DMS114 treated with DMSO at 0.1 percent for 48 hours (cell line): ENCODE measurements around the gene RAB18.
"Not testable (repeated sequence)": the region's sequence is repeated elsewhere in the genome, so short reads cannot be mapped to it uniquely, and the experiment has no call there.

Source experiments
- DNase-seq: peaks from one replicate; lab custom pipeline; 2025; ENCODE audit not compliant: unreplicated experiment; lab: John Stamatoyannopoulos, UW

RAB18 gene

DNA sequence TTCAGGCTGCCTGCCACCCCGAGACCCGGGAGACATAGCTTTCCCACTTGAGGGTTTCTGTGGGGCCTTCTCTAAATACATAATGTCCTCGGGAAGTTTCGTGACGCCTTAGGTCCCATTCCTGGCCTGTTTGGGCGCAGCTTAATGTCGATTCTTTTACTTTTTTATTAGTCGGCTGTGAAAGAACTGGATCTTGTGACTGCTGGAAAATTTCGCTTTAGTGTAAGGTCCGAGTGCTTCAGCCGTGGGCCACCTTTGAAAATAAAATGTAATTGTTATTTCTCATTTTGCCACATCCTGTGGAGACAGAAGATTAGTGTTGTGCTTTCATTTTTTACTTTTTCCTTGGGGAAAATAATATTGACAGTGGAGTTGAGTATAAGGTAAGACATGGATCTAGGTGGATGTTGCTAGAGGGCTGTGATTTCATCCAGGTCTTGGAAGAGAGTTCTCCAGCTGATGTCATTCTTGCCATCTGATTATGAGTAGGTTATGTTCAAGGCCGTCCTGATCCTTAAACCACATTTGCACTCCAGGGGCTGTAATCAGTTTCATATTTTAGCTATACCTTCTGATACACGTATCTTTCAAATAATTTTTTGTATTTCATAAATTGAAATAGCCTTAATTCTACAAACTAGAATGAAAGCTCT, 830 bp downstream of the RAB18 start:
- DNase-seq: no peak

- not testable (repeated sequence) for DNase-seq
These were observed 1.4 kb downstream of the RAB18 start for GRCh38 chr10:27505537-27505936.

DNA sequence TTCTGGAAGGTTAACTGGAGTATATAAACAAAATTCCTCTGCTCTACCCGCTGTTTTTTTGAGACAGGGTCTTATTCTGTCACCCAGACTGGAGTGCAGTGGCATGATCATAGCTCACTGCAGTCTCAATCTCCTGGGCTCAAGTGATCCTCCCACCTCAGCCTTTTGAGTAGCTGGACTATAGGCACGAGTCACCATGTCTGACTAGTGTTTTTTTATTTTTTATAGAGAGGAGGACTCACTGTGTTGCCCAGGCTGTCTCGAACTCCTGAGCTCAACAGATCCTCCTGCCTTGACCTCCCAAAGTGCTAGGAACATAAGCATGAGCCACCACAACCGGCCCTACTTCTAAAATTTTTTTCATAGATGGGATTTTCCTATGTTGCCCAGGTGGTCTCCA, 2.2 kb downstream of the RAB18 start:
- DNase-seq: no peak

DNA sequence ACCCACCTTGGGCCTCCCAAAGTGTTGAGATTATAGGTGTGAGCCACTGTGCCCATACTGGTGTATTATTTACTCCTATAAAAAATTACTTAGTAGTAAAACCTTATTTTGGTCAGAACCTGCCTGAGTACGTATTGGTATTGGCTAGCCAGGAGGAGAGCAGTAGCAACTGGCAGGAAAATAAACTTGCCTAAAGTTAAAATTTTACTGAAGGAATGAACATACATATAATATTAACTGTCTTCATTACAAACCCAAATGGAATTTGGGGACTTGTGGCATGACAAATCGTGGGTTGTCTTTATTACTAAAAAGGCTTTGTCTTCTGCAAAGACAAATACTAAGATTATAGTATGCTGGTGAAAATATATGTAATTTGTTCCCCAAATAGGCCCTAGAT, 8.4 kb downstream of the RAB18 start:
- DNase-seq: no peak

DNA sequence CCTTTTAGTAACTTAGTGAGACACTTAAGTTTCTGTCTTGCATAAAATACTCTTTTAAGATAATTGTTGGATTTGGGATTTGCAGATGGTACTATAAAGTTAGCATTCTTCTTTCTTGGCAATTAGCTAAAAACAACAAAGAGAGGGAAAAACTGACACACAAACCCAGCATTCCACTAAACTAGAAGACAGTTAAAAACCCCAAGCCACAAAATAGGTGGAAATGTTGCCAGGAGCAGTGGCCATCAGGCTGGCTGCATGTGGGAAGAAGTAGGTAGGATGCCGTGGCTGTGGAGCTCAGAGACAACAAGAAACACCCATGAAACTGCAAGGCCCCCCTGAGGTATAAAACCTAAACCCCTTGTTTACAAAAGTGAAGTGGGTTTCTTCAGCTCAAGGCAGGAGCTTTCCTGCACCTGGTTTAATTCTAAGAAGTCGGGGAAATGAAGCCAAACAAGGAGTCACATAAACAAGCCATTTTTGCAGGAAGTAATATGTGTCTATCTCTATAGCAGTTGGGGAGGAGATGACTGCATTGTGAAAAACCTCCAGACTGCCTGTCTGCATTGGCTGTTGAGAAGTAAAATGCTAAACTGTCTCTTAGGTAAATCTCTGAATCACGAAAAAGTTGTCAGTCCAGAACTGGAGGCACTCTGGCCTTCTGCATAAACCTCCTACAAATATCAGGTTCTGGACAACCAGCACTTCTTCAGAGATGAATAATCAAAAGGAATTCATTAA, 9.5 kb downstream of the RAB18 start:
- no peak for DNase-seq

- DNase-seq: no peak
These were observed 10.1 kb downstream of the RAB18 start for GRCh38 chr10:27514243-27514642.

DNA sequence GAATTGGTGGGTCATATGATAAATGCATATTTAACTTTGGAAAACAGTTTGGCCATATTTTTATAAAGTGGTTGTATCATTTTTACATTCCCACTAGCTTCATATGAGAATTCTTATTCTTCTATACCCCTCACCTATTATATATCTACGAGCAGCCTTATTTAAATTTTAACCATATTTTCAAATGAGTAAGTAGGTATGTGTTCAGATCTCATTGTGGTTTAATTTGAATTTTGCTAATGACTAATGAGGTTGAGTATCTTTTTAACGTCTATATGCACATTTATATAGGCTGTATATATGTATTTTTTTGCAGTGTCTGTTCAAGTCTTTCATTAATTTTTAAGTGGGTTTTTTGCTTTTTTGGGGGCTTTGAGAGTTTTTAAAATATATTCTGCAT, 14.2 kb downstream of the RAB18 start:
- no peak for DNase-seq

GRCh38 chr10:27525819-27526218, 21.7 kb downstream of the RAB18 start:
- DNase-seq: no peak

DNA sequence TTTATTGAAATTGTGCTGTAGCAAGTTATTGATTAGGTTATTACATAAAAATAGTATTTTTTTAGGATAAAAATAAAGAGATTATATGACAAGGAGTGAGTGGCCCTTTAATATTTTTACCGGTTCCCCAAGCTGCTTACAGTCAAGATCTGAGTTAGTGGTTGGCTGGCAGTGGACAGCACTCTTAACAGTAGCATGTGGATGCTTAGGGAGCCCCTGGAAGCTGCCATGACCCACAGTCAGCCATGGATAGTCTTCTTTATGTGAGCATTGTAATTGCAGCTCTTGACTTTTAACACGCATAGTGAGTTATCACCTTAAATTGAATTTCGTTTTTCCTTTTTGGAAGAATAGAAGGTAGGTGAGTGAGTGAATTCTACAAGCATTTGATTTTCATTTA, 22.1 kb downstream of the RAB18 start:
- no peak for DNase-seq

DNA sequence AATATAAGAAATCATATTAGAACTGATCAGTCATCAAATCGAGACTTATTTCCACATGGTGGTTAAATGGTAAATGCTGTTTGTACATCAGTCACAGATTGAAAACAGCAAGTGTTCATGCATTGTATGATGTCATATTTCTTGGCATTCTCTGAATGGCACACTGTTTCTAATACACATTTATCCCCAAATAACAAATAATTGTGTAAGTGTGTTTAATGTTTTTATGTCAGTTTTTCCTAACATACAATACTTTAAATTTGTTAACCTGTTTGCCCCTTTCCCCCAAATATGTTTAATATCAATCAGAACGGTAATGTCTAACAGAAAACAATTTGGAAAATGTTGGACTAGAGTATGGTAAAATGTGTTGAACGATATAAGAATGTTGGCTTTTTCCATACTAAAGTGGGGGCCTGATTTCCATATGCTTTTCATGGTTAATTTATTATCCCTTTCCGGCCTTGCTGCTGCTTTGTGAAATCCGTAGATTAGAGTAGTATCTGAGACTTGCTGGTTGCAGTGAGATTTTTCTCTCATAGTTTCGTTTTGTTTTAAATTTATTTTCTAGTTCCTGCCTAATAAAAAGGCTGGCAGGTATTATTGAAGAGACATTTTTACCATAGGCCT, 23.7 kb downstream of the RAB18 start:
- no peak for DNase-seq

DNA sequence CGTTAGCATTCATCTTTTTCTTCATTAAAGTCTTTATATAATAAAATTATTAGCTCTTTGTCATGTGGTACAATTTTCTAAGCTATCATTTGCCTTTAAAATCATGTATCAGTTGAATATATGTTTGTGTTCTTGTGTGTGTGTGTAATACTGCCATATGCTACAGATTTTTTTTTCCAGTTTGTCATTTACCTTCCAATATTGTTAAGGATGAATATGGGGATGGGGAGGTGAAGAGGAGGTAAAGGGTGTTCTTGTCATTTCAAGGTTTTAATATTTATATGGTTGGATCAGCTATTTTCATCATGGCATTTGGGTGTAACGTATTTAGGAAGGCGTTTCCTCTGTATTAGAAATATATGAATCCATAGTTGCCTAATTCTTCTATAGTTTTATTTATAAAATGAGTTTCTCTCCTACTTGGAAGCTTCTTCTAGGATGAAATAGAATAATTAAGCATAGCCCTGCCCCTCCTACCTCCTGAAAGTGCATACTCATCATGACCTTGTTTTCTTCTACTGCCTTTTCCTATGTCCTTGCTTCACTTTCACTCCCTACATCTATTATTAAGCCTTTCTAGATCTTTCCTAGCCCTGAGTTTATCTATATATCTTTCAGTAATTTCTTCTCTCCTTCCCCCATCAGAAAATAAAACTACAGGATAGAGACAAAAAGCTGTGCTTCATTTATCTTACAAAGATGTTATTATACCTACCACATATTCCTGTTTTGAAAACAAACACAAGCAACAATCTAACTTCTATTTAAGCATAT, 25.1 kb downstream of the RAB18 start:
- no peak for DNase-seq

- DNase-seq: no peak
These were observed 26.4 kb downstream of the RAB18 start for GRCh38 chr10:27530477-27530876.

GRCh38 chr10:27531336-27531847, 27.3 kb downstream of the RAB18 start:
- no peak for DNase-seq

GRCh38 chr10:27534161-27534700, 30.1 kb downstream of the RAB18 start:
- DNase-seq: no peak

GRCh38 chr10:27535317-27535716, 31.2 kb downstream of the RAB18 start:
- DNase-seq: no peak

DNA sequence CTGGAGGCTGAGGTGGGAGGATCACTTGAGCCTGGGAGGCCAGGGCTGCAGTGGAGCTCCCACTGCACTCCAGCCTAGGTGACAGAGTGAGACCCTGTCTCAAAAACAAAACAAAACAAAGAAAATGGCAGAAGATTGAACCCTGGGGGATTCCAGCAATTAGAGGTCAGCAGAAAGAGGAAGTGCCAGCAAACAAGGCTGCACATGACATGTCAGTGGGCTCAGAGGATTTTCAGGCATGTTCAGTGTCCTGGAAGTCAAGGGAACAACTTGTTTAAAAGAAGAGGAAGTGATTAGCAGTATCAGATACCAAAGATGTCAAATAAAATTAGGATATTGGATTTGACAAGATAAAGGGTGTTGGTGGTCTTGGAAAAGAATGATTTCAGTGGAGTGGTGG, 32.3 kb downstream of the RAB18 start:
- no peak for DNase-seq

DNA sequence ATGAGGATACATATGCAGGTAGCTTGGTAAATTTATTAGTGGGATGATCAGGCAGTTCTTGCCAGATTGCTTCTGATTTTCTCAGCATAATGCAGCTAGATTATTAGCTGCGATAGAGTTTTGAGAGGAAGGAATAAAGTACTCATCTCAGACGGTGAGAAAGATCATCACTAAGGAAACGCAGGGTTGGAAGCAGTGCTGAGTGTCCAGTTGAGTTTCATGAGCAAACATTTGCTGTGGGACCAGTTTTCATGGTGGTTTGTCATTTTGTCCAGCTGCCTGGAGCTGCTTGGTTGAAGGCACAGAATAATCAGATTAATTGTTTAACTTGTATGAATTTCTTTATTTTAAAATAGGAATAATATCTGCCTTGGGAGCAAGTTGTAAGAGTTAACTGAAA, 33.1 kb downstream of the RAB18 start:
- no peak for DNase-seq

- DNase-seq: no peak
These were observed 33.7 kb downstream of the RAB18 start for GRCh38 chr10:27537787-27538186.

DNA sequence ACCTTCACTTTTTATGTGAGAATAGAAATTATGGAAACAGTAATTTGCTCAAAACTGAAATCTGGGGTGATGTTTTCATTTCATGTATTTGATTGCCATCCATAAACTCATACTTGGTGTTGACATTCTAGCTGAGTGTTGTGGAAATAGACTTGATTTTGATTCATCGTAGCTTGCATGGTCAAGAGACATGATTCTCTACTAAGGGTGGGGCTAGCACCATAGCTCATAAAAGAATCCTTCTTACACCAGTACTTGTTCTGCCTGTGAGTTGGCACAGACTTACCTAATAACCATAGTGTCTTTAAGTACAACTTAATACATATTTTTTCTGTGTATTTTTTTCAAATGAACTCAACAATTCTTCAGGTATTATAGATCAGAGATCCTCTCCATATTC, 36.6 kb downstream of the RAB18 start:
- DNase-seq: no peak

- no peak for DNase-seq
These were observed 38.0 kb downstream of the RAB18 start for GRCh38 chr10:27541796-27542729.
